Smooth muscle cell of the brain vasculature (primary cell): Measurements from ENCODE around the gene NEK5.
"Not testable (repeated sequence)": the region's sequence is repeated elsewhere in the genome, so short reads cannot be mapped to it uniquely, and the experiment has no call there.

Experiments
- DNase-seq: peaks from one replicate; pipeline ENCODE4 v3.0.0-alpha.2; 2012; ENCODE audit warnings: low read depth, low spot score

Gene NEK5

GRCh38 chr13:52079891-52080290 is 49.0 kb downstream of the NEK5 start:
- not testable (repeated sequence) for DNase-seq

- no peak for DNase-seq
Observed at GRCh38 chr13:52070929-52071523, 57.8 kb downstream of the NEK5 start.

- no peak for DNase-seq
Observed at GRCh38 chr13:52067237-52067636, 61.6 kb downstream of the NEK5 start.

- DNase-seq = no peak
Observed at GRCh38 chr13:52061587-52061986, 67.3 kb downstream of the NEK5 start.

GRCh38 chr13:52061064-52061463 is 67.8 kb downstream of the NEK5 start:
- DNase-seq = not testable (repeated sequence)

- no peak for DNase-seq
Observed at GRCh38 chr13:52053460-52053859, 75.4 kb downstream of the NEK5 start.

GRCh38 chr13:52051400-52051799 is 77.5 kb downstream of the NEK5 start:
- no peak for DNase-seq

- DNase-seq = no peak
Observed at GRCh38 chr13:52048516-52048915, 80.4 kb downstream of the NEK5 start.

- DNase-seq = no peak
Observed at GRCh38 chr13:52047463-52047862, 81.4 kb downstream of the NEK5 start.

- no peak for DNase-seq
Observed at GRCh38 chr13:52043675-52044074, 85.2 kb downstream of the NEK5 start.

- DNase-seq = no peak
Observed at GRCh38 chr13:52036037-52036436, 92.8 kb downstream of the NEK5 start.

- DNase-seq = no peak
Observed at GRCh38 chr13:52034616-52035226, 94.2 kb downstream of the NEK5 start.

GRCh38 chr13:52033039-52033438 is 95.8 kb downstream of the NEK5 start:
- no peak for DNase-seq

GRCh38 chr13:52030401-52030800 is 98.5 kb downstream of the NEK5 start:
- DNase-seq = not testable (repeated sequence)

GRCh38 chr13:52029569-52029968 is 99.3 kb downstream of the NEK5 start:
- DNase-seq = no peak

GRCh38 chr13:52027832-52028231 is 101.0 kb downstream of the NEK5 start:
- DNase-seq = no peak

GRCh38 chr13:52026246-52026626 is 102.6 kb downstream of the NEK5 start:
- no peak for DNase-seq

GRCh38 chr13:52025475-52026245 is 103.2 kb downstream of the NEK5 start:
- DNase-seq = no peak

- no peak for DNase-seq
Observed at GRCh38 chr13:52024481-52024880, 104.4 kb downstream of the NEK5 start, which contains the start of gene UTP14C. Gene UTP14C, plus strand, starts transcription at chr13:52024691. Its CDS starts 4,114 bp downstream, at chr13:52028805.

GRCh38 chr13:52022356-52022755 is 106.5 kb downstream of the NEK5 start:
- no peak for DNase-seq

- DNase-seq = no peak
Observed at GRCh38 chr13:52020191-52020590, 108.7 kb downstream of the NEK5 start.

GRCh38 chr13:52016296-52016695 is 112.6 kb downstream of the NEK5 start:
- DNase-seq = no peak

GRCh38 chr13:52012512-52012836 is 116.4 kb downstream of the NEK5 start:
- DNase-seq = no peak
